HL-60 (cell line): Measurements from ENCODE around the gene PAK5.

Experiments
- DNase-seq, 2 experiments: peaks; one replicate each; pipeline ENCODE4 v3.0.0-alpha.2; 2010 to 2020; ENCODE audit warnings: low read depth in 1 of 2, low spot score in 1 of 2
- H3K27ac ChIP-seq: fragments of 250-450 bp; sonication (Bioruptor Pico); replicated peaks from 2 replicates; pipeline ENCODE4 v1.5.1; 2020; ENCODE audit warnings: mild to moderate bottlenecking, moderate library complexity
- H3K27me3 ChIP-seq: fragments of 250-450 bp; sonication (Bioruptor Pico); 2 replicates; pipeline ENCODE4 v1.5.1; 2021; ENCODE audit warnings: mild to moderate bottlenecking, moderate library complexity; ENCODE audit not compliant: insufficient read depth, poor library complexity, severe bottlenecking
- H3K4me3 ChIP-seq: replicated peaks from 2 replicates; pipeline ENCODE4 v1.5.1; 2011; ENCODE audit warnings: mild to moderate bottlenecking, control low read depth, low read length; ENCODE audit not compliant: insufficient read depth
- GABPA ChIP-seq: IDR thresholded peaks from 2 replicates; pipeline ENCODE4 v1.6.1; 2012; ENCODE audit warnings: low read depth
- POLR2AphosphoS5 ChIP-seq: IDR thresholded peaks from 2 replicates; pipeline ENCODE4 v1.6.1; 2012; ENCODE audit warnings: low read depth
- SPI1 ChIP-seq: IDR thresholded peaks from 2 replicates; pipeline ENCODE4 v1.6.1; 2012; ENCODE audit warnings: low read depth, mild to moderate bottlenecking, borderline replicate concordance
- TF ChIP-seq, protein P1 (sequence below): IDR thresholded peaks from one replicate; pipeline ENCODE4 v1.5.1; 2011; ENCODE audit warnings: low read length, control low read depth, inconsistent platforms; ENCODE audit not compliant: insufficient read depth
- TF ChIP-seq, protein P2 (sequence below): IDR thresholded peaks from 2 replicates; pipeline ENCODE4 v1.6.1; 2012; ENCODE audit warnings: low read depth; ENCODE audit not compliant: insufficient replicate concordance

Gene PAK5

DNA sequence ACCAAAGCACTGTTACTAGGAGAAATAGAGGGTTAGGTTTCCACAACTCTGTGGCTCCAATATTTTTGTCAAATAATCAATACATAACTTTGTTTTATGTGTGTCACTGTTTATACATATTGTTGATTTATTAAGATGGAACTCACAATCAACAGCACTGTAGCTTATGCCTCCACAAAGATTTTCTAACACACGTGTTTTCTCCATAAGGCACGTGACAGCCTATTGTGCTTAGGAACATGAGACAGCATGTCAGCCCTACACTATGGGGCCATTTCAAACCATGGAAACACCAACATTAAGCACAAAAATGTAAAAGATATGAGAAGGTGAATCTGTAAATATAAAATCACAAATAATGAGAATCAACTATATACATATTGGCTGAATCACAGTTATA, 127.0 kb downstream of the PAK5 start:
- DNase-seq: no peak
- H3K27me3 ChIP-seq: no peaks in the 10 kb centered on the region
- no peak overlapping the region for H3K4me3 ChIP-seq
- TF ChIP-seq, protein P1, sequence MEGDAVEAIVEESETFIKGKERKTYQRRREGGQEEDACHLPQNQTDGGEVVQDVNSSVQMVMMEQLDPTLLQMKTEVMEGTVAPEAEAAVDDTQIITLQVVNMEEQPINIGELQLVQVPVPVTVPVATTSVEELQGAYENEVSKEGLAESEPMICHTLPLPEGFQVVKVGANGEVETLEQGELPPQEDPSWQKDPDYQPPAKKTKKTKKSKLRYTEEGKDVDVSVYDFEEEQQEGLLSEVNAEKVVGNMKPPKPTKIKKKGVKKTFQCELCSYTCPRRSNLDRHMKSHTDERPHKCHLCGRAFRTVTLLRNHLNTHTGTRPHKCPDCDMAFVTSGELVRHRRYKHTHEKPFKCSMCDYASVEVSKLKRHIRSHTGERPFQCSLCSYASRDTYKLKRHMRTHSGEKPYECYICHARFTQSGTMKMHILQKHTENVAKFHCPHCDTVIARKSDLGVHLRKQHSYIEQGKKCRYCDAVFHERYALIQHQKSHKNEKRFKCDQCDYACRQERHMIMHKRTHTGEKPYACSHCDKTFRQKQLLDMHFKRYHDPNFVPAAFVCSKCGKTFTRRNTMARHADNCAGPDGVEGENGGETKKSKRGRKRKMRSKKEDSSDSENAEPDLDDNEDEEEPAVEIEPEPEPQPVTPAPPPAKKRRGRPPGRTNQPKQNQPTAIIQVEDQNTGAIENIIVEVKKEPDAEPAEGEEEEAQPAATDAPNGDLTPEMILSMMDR: no peak
- TF ChIP-seq GABPA (no peak), SPI1 (no peak), POLR2AphosphoS5 (no peak)
- TF ChIP-seq, protein P2, sequence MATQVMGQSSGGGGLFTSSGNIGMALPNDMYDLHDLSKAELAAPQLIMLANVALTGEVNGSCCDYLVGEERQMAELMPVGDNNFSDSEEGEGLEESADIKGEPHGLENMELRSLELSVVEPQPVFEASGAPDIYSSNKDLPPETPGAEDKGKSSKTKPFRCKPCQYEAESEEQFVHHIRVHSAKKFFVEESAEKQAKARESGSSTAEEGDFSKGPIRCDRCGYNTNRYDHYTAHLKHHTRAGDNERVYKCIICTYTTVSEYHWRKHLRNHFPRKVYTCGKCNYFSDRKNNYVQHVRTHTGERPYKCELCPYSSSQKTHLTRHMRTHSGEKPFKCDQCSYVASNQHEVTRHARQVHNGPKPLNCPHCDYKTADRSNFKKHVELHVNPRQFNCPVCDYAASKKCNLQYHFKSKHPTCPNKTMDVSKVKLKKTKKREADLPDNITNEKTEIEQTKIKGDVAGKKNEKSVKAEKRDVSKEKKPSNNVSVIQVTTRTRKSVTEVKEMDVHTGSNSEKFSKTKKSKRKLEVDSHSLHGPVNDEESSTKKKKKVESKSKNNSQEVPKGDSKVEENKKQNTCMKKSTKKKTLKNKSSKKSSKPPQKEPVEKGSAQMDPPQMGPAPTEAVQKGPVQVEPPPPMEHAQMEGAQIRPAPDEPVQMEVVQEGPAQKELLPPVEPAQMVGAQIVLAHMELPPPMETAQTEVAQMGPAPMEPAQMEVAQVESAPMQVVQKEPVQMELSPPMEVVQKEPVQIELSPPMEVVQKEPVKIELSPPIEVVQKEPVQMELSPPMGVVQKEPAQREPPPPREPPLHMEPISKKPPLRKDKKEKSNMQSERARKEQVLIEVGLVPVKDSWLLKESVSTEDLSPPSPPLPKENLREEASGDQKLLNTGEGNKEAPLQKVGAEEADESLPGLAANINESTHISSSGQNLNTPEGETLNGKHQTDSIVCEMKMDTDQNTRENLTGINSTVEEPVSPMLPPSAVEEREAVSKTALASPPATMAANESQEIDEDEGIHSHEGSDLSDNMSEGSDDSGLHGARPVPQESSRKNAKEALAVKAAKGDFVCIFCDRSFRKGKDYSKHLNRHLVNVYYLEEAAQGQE: no peak
- no peak overlapping the region for H3K27ac ChIP-seq

DNA sequence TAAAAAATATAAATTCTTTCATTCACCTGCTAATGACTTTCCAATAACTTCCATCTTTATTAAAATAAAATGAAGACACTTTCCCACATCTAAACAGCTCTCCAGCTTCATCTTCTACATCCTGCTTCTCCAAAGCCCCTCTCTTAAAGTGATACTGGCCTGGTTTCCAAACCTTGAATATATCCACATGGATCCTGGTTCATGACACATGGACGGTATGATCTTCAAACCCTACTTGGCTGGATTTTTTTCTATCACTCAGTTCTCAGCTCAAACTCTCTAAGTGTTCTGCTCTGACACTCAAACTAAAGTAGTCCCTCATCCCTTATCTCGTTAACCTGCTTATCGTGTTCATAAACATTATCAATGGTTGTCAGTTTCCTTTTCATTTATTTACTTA, 128.2 kb downstream of the PAK5 start:
- Histone ChIP-seq H3K4me3 (no peak overlapping the region), H3K27ac (no peak overlapping the region), H3K27me3 (no peaks in the 10 kb centered on the region)
- no peak for DNase-seq
- TF ChIP-seq, protein P2: no peak
- TF ChIP-seq, protein P1: no peak
- TF ChIP-seq SPI1 (no peak), POLR2AphosphoS5 (no peak), GABPA (no peak)

- no peak for DNase-seq
- H3K27ac ChIP-seq: no peak overlapping the region
- no peak overlapping the region for H3K4me3 ChIP-seq
- no peaks in the 10 kb centered on the region for H3K27me3 ChIP-seq
- TF ChIP-seq POLR2AphosphoS5 (no peak), GABPA (no peak), SPI1 (no peak)
- TF ChIP-seq, protein P1: no peak
- TF ChIP-seq, protein P2: no peak
These were observed 133.0 kb downstream of the PAK5 start for GRCh38 chr20:9705722-9706476.
